ENCODE data around the gene DNAH9.

DNAH9 gene

DNA sequence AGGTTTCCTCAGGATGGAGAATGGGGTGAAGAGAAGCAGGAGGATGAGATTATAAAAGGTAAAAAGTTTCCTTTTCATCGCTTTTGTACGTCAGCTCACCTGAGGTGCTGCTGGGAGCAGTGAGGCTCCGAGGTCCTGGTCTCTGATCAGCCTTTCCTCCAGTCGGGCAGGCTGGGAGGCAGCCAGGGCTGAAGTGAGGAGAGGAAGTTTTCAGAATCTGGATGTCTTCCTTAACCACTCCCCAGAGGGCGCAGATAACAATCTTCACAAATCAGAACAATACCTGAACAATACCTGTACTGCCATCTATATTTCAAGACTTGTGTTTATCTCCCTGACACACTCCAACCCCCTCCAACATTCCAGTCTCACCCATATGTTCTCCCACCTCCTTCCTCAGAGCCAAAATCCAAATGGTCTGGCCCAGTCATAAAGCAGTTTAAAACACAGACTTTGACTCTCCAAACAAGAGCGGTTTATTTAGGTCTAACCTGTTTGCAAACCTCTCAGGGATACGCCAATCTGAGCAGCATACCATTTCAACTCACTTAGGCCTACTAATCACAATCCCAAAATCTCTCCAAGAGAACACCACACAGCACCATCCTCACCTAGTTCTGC is 392.2 kb downstream of the DNAH9 start:
- no peak for DNase-seq

DNA sequence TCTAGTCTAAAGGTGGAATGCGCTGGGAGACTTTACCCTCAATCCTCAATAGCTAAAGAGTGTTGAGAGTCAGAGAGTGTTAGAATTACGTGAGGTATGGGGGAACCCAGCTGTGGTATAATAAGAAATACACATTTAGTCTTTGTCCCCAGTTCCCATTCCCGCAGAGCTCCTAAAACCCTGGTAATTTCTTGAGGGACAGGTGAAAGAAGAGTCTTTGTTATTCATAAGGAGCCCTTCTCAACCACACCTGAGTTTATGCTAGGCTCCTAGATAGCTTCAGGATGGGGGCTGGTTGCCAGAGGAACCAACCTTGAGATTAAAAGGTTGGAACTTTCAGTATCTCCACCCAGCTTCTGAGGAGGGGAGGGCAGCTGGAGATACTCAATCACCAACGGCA is 393.2 kb downstream of the DNAH9 start:
- DNase-seq = no peak

DNA sequence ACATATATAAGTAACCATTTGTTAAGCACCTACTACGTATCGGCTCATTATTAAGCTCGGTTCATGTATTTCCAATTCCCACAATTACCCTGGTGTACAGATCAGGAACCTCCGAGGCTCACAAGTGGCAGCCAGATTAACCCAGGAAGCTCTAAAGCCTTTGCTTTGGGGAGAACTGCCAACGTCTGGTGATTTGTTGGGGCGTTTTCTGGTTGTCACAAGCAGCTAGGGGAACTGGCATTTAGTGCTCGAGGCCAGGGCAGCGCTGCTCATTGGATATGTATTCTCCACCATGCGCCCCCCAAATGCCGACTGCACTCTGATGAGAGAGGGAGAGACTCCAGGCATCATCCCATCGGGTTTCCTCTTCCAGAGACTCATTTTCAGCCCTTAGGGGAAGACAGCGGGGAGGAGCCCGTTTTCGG is 398.5 kb downstream of the DNAH9 start:
- no peak for DNase-seq

DNA sequence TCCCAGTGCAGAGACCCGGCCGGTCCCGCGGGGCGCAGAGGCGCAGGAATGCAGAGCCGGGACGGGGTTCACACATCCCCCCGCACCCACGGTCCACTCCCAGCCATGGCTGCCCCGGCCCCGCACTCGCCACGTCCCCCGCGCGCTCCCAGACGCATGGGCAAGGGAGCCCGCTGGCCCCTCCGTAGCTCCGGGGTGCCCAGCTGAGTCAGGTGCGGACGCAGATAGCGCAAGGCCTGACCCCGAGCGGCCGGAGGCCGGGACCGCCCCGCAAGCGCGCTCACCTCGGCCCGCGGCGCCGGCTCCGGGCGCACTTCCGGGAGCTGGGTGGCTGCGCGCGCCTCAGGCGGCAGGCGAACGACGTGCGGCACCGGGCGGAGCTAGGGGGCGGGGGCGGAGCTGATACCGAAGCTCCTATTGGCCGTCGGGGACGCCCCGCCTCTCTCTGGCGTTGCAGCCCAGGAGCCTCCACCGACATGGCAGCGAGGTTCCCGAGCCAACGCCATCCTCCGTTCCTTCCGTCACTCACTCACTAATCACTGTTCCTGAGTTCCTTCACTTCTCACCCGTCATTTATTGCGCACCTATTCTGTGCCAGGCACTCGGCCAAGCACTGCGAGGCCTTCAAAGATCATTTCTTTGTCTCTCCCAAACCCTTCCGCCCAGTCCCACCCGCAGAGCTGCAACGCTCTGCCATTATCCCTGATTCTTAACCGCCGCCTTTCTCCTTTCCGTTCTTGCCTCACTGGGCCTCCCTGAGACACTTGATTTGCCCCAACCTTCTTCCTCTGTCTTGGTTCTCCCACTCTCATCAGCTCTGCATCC is 399.1 kb downstream of the DNAH9 start, which contains the start of gene ZNF18:
Gene ZNF18 (minus strand): TSS at position 329 of the 825 bp plus-strand sequence. CDS start 4,646 bp downstream, outside the sequence.
- peak; percentile 95 for DNase-seq

DNA sequence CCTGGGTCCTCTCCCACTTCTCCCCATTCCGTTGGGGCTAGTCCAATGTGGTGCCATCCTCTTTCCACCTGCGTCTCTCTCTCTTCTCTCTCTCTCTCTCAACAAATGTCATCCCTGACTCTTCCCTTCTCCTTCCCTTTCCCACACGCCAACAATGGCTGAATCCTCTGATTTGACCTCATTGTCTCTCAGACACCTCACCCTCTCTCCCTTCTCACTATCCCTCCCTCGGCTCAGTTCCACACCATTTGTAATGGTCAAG is 399.6 kb downstream of the DNAH9 start:
- no peak for DNase-seq

DNA sequence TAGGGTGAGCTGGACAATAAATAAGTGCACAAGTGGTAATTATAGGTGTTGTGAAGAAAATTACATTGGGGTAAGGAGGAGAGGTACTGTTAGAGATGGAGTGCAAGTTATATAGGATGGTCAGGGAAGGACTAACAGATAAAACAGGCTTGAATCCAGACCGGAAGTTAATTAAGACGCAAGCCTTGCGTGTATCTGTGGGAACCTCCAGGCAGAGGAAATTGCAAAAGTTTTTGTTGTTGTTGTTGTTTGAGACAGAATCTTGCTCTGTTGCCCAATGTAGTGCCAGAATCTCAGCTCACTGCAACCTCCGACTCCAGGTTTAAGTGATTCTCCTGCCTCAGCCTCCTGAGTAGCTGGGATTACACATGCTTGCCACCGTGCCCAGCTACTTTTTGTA is 401.4 kb downstream of the DNAH9 start:
- DNase-seq = no peak

DNA sequence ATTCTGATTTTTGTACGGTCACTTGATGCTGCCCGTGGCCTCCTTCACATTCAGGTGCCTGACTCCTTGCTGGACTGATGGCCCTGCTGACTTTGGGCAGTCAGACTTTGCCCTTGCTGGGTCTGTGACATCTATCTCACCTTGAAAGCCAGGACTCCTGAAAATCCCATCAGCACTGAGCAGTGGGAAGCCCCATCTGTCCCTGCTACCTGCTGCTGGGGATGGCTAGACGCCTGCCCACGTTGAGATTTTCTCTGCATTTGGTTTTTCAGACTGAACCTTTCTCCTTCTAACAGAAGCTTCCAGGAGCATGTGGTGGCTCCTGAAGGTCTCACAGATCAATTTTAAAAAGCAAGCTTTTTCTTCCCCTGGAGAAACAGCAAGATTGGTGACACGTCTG is 409.2 kb downstream of the DNAH9 start:
- no peak for DNase-seq
